Calu3 (cell line): Measurements from ENCODE around the gene SLC35A4. TPM values are rescaled to one million over a fixed set of nuclear protein-coding genes. Genes with fewer than 3 reads are reported as not detected.

Experiments used
- BruUV-seq: library from RNA; stranded (reverse); fragments of 400-500 nt; replicated peaks from 2 replicates; lab custom pipeline; 2021; lab: Mats Ljungman, UMichigan
- CTCF ChIA-PET: fragments of 300-600 bp; sonication (Branson Sonifier 250); formaldehyde crosslinking; loops from one replicate; lab custom pipeline; 2022; ENCODE audit warnings: antibody characterized with exemption; lab: Charles Lee
- DNase-seq: peaks from one replicate; pipeline ENCODE4 v3.0.0; 2022
- H3K27ac Mint-ChIP-seq: one replicate; pipeline ENCODE4 v1.8.0; 2022; ENCODE audit warnings: mixed read lengths; ENCODE audit not compliant: unreplicated experiment
- H3K27me3 Mint-ChIP-seq: one replicate; pipeline ENCODE4 v1.8.0; 2022; ENCODE audit warnings: mixed read lengths; ENCODE audit not compliant: unreplicated experiment
- H3K36me3 Mint-ChIP-seq: one replicate; pipeline ENCODE4 v1.8.0; 2022; ENCODE audit warnings: mild to moderate bottlenecking, moderate library complexity, mixed read lengths; ENCODE audit not compliant: insufficient read depth, unreplicated experiment
- H3K4me1 Mint-ChIP-seq: one replicate; pipeline ENCODE4 v1.8.0; 2022; ENCODE audit warnings: mild to moderate bottlenecking, low read depth, mixed read lengths; ENCODE audit not compliant: unreplicated experiment
- H3K4me3 Mint-ChIP-seq: one replicate; pipeline ENCODE4 v1.8.0; 2022; ENCODE audit warnings: mild to moderate bottlenecking, low read depth, moderate library complexity, mixed read lengths; ENCODE audit not compliant: unreplicated experiment
- H3K9me3 Mint-ChIP-seq: one replicate; pipeline ENCODE4 v1.8.0; 2022; ENCODE audit warnings: low read depth, mixed read lengths; ENCODE audit not compliant: unreplicated experiment
- intact Hi-C: fragments of 100-400 bp; cut with micrococcal nuclease; formaldehyde crosslinking; loops from one replicate; pipeline ENCODE4 v1.10.0; 2022; ENCODE audit not compliant: unreplicated experiment
- total RNA-seq: library from RNA; stranded (reverse); gene quantifications from 2 replicates; pipeline ENCODE4 v1.2.3, GENCODE V29; 2022
- TF ChIP-seq, protein P1 (sequence below): fragments of 200-600 bp; IDR thresholded peaks from one replicate; pipeline ENCODE4 v1.8.0; 2022; ENCODE audit warnings: antibody characterized with exemption; ENCODE audit not compliant: unreplicated experiment

SLC35A4 gene
- total RNA-seq, 1 experiment from 2014 or later: 80.6 TPM

DNA sequence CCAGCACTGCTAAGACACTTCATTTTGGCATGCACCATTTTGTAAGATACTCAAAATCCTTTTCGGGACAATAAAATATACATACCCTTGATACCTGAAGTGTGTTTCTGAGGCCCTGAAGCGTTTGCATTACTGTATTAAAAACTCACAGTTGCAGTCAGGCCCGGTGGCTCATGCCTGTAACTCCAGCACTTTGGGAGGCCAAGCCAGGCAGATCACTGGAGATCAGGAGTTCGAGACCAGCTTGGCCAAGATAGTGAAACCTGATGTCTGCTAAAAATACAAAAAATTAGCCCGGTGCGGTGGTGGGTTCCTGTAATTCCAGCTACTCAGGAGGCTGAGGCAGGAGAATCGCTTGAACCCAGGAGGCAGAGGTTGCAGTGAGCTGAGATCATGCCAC, 19.6 kb upstream of the SLC35A4 start:
- CTCF ChIA-PET: no interaction called here
- H3K9me3 Mint-ChIP-seq: no peaks in the 10 kb centered on the region
- DNase-seq: no peak
- H3K4me1 Mint-ChIP-seq: peaks cover 21% of the 10 kb centered on the region
- H3K27ac Mint-ChIP-seq: no peak overlapping the region
- intact Hi-C loops: no loop called here
- no TSS peak for BruUV-seq
- H3K4me3 Mint-ChIP-seq: no peak overlapping the region
- peaks cover 79% of the 10 kb centered on the region for H3K36me3 Mint-ChIP-seq
- TF ChIP-seq, protein P1, sequence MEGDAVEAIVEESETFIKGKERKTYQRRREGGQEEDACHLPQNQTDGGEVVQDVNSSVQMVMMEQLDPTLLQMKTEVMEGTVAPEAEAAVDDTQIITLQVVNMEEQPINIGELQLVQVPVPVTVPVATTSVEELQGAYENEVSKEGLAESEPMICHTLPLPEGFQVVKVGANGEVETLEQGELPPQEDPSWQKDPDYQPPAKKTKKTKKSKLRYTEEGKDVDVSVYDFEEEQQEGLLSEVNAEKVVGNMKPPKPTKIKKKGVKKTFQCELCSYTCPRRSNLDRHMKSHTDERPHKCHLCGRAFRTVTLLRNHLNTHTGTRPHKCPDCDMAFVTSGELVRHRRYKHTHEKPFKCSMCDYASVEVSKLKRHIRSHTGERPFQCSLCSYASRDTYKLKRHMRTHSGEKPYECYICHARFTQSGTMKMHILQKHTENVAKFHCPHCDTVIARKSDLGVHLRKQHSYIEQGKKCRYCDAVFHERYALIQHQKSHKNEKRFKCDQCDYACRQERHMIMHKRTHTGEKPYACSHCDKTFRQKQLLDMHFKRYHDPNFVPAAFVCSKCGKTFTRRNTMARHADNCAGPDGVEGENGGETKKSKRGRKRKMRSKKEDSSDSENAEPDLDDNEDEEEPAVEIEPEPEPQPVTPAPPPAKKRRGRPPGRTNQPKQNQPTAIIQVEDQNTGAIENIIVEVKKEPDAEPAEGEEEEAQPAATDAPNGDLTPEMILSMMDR: no peak
- H3K27me3 Mint-ChIP-seq: no peaks in the 10 kb centered on the region

DNA sequence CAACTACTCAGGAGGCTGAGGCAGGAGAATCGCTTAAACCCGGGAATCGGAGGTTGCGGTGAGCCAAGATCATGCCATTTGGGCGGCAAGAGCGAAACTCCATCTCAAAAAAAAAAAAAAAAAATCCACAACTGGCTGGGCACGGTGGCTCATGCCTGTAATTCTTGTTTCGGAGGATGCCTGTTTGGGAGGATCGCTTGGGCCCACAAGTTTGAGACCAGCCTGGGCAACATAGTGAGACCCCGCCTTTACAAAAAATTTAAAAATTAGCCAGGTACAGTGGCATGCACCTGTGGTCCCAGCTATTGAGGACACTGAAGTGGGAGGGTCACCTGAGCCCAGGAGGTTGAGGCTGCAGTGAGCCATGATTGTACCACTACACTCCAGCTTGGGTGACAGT, 19.0 kb upstream of the SLC35A4 start:
- H3K27ac Mint-ChIP-seq: no peak overlapping the region
- peaks cover 21% of the 10 kb centered on the region for H3K4me1 Mint-ChIP-seq
- BruUV-seq: no TSS peak
- H3K27me3 Mint-ChIP-seq: no peaks in the 10 kb centered on the region
- intact Hi-C loops: no loop called here
- TF ChIP-seq, protein P1: no peak
- H3K36me3 Mint-ChIP-seq: peaks cover 85% of the 10 kb centered on the region
- CTCF ChIA-PET: no interaction called here
- no peak for DNase-seq
- H3K4me3 Mint-ChIP-seq: no peak overlapping the region
- no peaks in the 10 kb centered on the region for H3K9me3 Mint-ChIP-seq

DNA sequence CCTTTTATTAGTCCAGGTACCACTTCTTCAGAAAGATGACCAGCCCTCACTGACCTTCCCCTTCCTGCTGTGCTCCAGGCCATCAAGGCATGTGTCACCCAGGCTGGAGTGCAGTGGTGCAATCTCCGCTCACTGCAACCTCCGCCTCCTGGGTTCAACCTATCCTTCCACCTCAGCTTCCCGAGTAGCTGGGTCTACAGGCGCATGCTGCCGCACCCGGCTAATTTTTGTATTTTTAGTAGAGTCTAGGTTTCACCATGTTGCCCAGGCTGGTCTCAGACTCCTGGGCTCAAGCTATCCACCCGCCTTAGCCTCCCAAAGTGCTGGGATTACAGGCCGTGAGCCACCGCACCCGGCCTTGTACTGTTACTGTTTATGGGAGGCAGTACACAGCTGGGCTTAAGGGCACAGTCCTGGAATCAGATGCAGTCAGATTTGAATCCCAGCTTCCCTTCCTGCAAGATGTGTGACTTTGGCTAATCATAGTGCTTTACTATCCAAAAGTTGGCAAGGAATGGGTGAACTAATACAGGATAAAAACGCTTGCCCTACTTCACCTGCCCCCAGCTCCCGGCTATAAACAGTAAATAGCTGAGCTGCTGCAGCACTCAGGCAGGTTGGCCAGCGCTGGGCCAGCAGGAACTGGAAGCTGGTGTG, 17.6 kb upstream of the SLC35A4 start:
- Mint-ChIP-seq H3K4me3 (peak overlapping the region; percentile 38), H3K27ac (peak overlapping the region; percentile 49), H3K36me3 (peaks cover 86% of the 10 kb centered on the region), H3K4me1 (peaks cover 21% of the 10 kb centered on the region), H3K9me3 (no peaks in the 10 kb centered on the region), H3K27me3 (no peaks in the 10 kb centered on the region)
- CTCF ChIA-PET: interaction anchor here (0.8 to 2.0 kb wide), 7 partner anchors 12 to 172 kb away, joined by 3 to 12 read pairs (median 5); partner anchors contain the start of genes CD14, IK and NDUFA2
- TF ChIP-seq, protein P1: no peak
- no TSS peak for BruUV-seq
- intact Hi-C loops: no loop called here
- no peak for DNase-seq

DNA sequence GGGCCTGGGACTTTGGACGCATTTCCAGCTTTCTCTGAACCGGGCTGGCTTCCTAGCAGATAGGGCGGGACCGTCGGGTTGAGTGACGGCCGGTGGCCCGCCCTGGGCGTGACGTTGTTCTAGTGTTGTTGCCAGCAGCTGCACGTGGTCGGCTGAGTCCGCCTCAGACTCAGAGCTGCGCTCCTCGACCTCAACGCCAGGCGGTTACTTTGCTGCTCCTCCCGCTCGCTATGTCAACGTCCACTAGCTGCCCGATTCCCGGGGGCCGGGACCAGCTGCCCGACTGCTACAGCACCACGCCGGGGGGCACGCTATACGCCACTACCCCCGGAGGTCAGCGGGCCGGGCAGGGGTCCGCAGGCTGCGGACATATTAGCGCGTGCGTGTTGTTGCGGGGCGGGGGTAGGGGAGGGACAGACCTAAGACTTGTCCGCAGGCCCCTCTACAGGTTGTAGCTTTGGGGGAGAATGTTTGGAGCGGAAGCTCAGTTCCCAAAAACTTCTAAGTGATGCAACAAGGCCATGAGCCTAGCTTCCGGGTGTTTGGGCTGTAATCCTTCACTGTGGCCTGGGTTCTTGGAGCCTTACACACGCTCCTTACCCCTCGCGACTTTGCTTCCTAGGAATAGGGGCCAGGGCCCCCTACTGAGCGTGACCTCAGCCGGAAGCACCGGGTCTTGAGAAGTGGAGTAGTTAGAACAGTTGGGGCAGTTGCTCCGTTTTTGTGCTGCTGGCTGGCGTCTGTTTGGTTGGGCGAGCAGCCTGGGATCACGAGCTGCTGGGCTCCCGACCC, 16.9 kb upstream of the SLC35A4 start, which contains the start of gene EIF4EBP3:
TSS of gene EIF4EBP3 (plus strand) at position 155 of the 792 bp plus-strand sequence. CDS start at position 231, 76 bp downstream.
- H3K36me3 Mint-ChIP-seq: peaks cover 81% of the 10 kb centered on the region
- TF ChIP-seq, protein P1: peak; percentile 42
- CTCF ChIA-PET: interaction anchor here (0.8 to 2.0 kb wide), 7 partner anchors 13 to 171 kb away, joined by 3 to 12 read pairs (median 5); partner anchors contain the start of genes CD14, IK and NDUFA2
- DNase-seq: peak; percentile 90
- peaks cover 21% of the 10 kb centered on the region for H3K4me1 Mint-ChIP-seq
- H3K4me3 Mint-ChIP-seq: peak within 1 kb of the TSS; percentile 38
- H3K27ac Mint-ChIP-seq: peak within 1 kb of the TSS; percentile 49
- intact Hi-C loops: no loop called here
- H3K9me3 Mint-ChIP-seq: no peaks in the 10 kb centered on the region
- BruUV-seq: no TSS peak
- H3K27me3 Mint-ChIP-seq: no peaks in the 10 kb centered on the region
